DOHH2 (cell line): ENCODE data around the gene RRP1.

Source experiments
- CTCF ChIP-seq: fragments of 200-600 bp; sonication (generic); IDR thresholded peaks from one replicate; pipeline ENCODE4 v1.5.1; 2014; ENCODE audit warnings: antibody characterized with exemption, mild to moderate bottlenecking, low read depth, low read length; ENCODE audit not compliant: poor library complexity, severe bottlenecking
- EZH2phosphoT487 ChIP-seq: fragments of 200-600 bp; sonication (generic); IDR thresholded peaks from 2 replicates; pipeline ENCODE4 v1.6.1; 2017; ENCODE audit warnings: borderline replicate concordance, mild to moderate bottlenecking, antibody characterized with exemption, low read length, moderate library complexity, mixed read lengths

DNA sequence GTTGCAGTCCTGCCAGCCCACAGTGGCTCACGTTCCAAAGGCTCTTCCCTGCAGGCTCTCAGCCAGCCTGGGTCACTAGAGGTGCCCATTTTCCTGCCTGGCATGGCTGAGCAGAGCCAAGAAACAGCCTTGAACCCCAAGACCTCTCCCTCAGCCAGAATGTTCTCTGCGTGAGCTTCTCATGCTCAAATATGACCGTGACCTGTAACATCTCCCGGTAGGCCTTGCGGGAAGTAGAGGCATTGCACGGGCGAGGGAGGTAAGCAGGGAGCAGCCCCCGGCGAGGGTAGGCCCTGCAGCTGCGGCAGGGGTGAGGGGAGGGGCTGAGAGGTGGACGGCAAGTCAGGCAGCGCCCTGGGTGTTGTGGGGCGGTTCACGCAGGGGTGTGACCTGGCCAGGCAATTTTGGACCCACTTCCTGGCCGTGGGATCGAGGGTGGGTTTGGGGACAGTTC, 20.0 kb downstream of the RRP1 start:
- TF ChIP-seq CTCF (peak; percentile 5), EZH2phosphoT487 (no peak)
